ENCODE results near the gene PLA2G10. TPM values are rescaled to one million over a fixed set of nuclear protein-coding genes. Genes with fewer than 3 reads are reported as not detected.
A peak's percentile ranks its signal among the peaks of the same experiment; 100 is the strongest.

Gene PLA2G10
- total and polyA plus RNA-seq, 7 donors: not detected

- no peak for TF ChIP-seq CTCF (IDR thresholded peaks at IDR 0.05)
- peak; percentile 96 to 98 for DNase-seq
- H3K4me3 ChIP-seq: peak within 1 kb of the TSS; percentile 100
- no peaks in the 10 kb centered on the region for H3K9me3 ChIP-seq
- peak; percentile 83 to 85 (median 84) for ATAC-seq
- H3K27ac ChIP-seq: peak within 1 kb of the TSS; percentile 99
- peaks cover 40% of the 10 kb centered on the region for H3K4me1 ChIP-seq
- 1% methylated on average over 49 to 51 of the region's 51 CpGs for WGBS, 3 donors
- intact Hi-C loops (cut with DNase I): no loop called here
- H3K27me3 ChIP-seq (ENCODE audit: insufficient read depth in 3 of 3, low read length in 2 of 3): no peaks in the 10 kb centered on the region
- peaks cover 0 to 39% of the 10 kb centered on the region in 2 donors for H3K36me3 ChIP-seq (ENCODE audit: insufficient read depth in 1 of 2, low read depth in 1 of 2)
These were observed 64.0 kb downstream of the PLA2G10 start, which contains the start of gene PARN for GRCh38 chr16:14629919-14630619. TSS of gene PARN (minus strand) at chr16:14630260. CDS start at chr16:14630125, 135 bp downstream.

- DNase-seq (no peak), ATAC-seq (peak in 1 of 4 donors; percentile 2)
- no peak for TF ChIP-seq CTCF (IDR thresholded peaks at IDR 0.05)
- no peaks in the 10 kb centered on the region for H3K27me3 ChIP-seq (ENCODE audit: insufficient read depth in 3 of 3, low read length in 2 of 3)
- H3K9me3 ChIP-seq: no peaks in the 10 kb centered on the region
- H3K36me3 ChIP-seq (ENCODE audit: insufficient read depth in 1 of 2, low read depth in 1 of 2): peaks cover 0 to 44% of the 10 kb centered on the region in 2 donors
- 1 to 4% (median 2%) methylated on average over 16 to 17 of the region's 17 CpGs for WGBS, 3 donors
- peak overlapping the region; percentile 100 for H3K4me3 ChIP-seq
- peak overlapping the region; percentile 99 for H3K27ac ChIP-seq
- peaks cover 35% of the 10 kb centered on the region for H3K4me1 ChIP-seq
- intact Hi-C loops (cut with DNase I): no loop called here
These were observed 64.5 kb downstream of the PLA2G10 start for GRCh38 chr16:14629612-14629918.

- ATAC-seq (no peak), DNase-seq (no peak)
- Histone ChIP-seq H3K36me3 (ENCODE audit: insufficient read depth in 1 of 2, low read depth in 1 of 2) (peaks cover 0 to 49% of the 10 kb centered on the region in 2 donors), H3K4me3 (peak overlapping the region; percentile 100), H3K9me3 (no peaks in the 10 kb centered on the region), H3K27ac (peak overlapping the region; percentile 99), H3K4me1 (peaks cover 29% of the 10 kb centered on the region), H3K27me3 (ENCODE audit: insufficient read depth in 3 of 3, low read length in 2 of 3) (no peaks in the 10 kb centered on the region)
- no peak for TF ChIP-seq CTCF (IDR thresholded peaks at IDR 0.05)
- WGBS, 3 donors: 52 to 61% (median 55%) methylated on average over 12 of the region's 12 CpGs
- intact Hi-C loops (cut with DNase I): no loop called here
These were observed 65.1 kb downstream of the PLA2G10 start for GRCh38 chr16:14628806-14629611.

GRCh38 chr16:14627078-14627477 is 67.0 kb downstream of the PLA2G10 start:
- no peak for TF ChIP-seq CTCF (IDR thresholded peaks at IDR 0.05)

More at GRCh38 chr16:14627078-14627477, 67.0 kb downstream of the PLA2G10 start:
- peaks cover 23% of the 10 kb centered on the region for H3K4me1 ChIP-seq
- peaks cover 0 to 69% of the 10 kb centered on the region in 2 donors for H3K36me3 ChIP-seq (ENCODE audit: insufficient read depth in 1 of 2, low read depth in 1 of 2)
- H3K9me3 ChIP-seq: no peaks in the 10 kb centered on the region
- intact Hi-C loops (cut with DNase I): no loop called here
- WGBS, 3 donors: 88 to 96% (median 93%) methylated on average over 4 of the region's 4 CpGs
- ATAC-seq (no peak), DNase-seq (no peak)
- no peak overlapping the region for H3K4me3 ChIP-seq
- H3K27ac ChIP-seq: no peak overlapping the region
- H3K27me3 ChIP-seq (ENCODE audit: insufficient read depth in 3 of 3, low read length in 2 of 3): no peaks in the 10 kb centered on the region

Other genes with a start within 250 kb of the PLA2G10 start
- 10 to 100 TPM; 11.6 to 15.0 (median 14.3) TPM for gene PARN, start 64.0 kb downstream of the PLA2G10 start, total RNA-seq
- 10 to 100 TPM; 10.3 to 20.9 (median 10.3) TPM for gene PARN, start 64.0 kb downstream of the PLA2G10 start, polyA plus RNA-seq
- gene BFAR, start 61.4 kb downstream of the PLA2G10 start, total RNA-seq: 10 to 100 TPM; 37.5 to 62.3 (median 45.7) TPM
- 10 to 100 TPM; 36.0 to 63.7 (median 55.2) TPM for gene BFAR, start 61.4 kb downstream of the PLA2G10 start, polyA plus RNA-seq
- gene NPIPA3, start 9.1 kb upstream of the PLA2G10 start, total RNA-seq: 1 to 10 TPM; 1.4 to 4.5 (median 2.1) TPM
- gene NPIPA3, start 9.1 kb upstream of the PLA2G10 start, polyA plus RNA-seq: 1 to 10 TPM in 2 of 3 donors, under 1 TPM in 1; 0.90 to 1.6 (median 1.4) TPM
- gene NPIPA2, start 48.2 kb upstream of the PLA2G10 start, total RNA-seq: 1 to 10 TPM; 2.2 to 5.0 (median 3.9) TPM
- gene NPIPA2, start 48.2 kb upstream of the PLA2G10 start, polyA plus RNA-seq: 1 to 10 TPM in 2 of 3 donors, under 1 TPM in 1; 0.20 to 3.5 (median 2.7) TPM
- 100 to 1,000 TPM in 2 of 4 donors, 10 to 100 TPM in 2; 89.4 to 158 (median 107) TPM for gene NOMO1, start 139.4 kb upstream of the PLA2G10 start, total RNA-seq
- 10 to 100 TPM; 34.8 to 92.9 (median 46.4) TPM for gene NOMO1, start 139.4 kb upstream of the PLA2G10 start, polyA plus RNA-seq
- 10 to 100 TPM; 35.9 to 58.5 (median 50.6) TPM for gene NPIPA1, start 243.1 kb upstream of the PLA2G10 start, total RNA-seq
- 10 to 100 TPM; 34.0 to 55.4 (median 37.2) TPM for gene NPIPA1, start 243.1 kb upstream of the PLA2G10 start, polyA plus RNA-seq

Data from psoas muscle (tissue), 8 donors.